Measurements from ENCODE around the gene SPINT1.

Gene SPINT1

DNA sequence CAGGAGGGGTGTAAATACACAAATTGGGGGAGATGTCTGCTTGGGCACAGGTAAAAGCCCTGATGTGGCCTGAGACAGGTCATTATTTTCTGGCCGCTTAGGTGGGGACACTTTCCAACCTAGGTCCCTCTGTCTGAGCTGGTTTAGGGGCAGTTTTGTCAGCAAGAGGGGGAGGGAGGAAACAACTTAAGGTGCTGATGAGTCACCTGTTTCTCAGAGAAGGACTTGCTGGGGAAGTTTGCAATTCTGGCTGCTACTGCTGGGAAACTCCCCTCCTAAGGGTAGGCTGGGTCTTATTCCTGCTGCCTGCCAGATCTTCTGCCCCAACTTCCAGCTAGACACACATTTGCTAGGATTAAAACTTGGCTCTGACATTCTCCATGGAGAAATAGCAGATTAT, 34.9 kb downstream of the SPINT1 start:
- Mint-ChIP-seq H3K9me3 (no peaks in the 10 kb centered on the region), H3K27me3 (ENCODE audit: low read depth) (peaks cover 13% of the 10 kb centered on the region), H3K4me1 (ENCODE audit: low read depth) (peaks cover 14% of the 10 kb centered on the region), H3K4me3 (no peak overlapping the region), H3K36me3 (ENCODE audit: low read depth) (no peaks in the 10 kb centered on the region), H3K27ac (no peak overlapping the region)
- DNase-seq (ENCODE audit: low spot score): peak; percentile 48

DNA sequence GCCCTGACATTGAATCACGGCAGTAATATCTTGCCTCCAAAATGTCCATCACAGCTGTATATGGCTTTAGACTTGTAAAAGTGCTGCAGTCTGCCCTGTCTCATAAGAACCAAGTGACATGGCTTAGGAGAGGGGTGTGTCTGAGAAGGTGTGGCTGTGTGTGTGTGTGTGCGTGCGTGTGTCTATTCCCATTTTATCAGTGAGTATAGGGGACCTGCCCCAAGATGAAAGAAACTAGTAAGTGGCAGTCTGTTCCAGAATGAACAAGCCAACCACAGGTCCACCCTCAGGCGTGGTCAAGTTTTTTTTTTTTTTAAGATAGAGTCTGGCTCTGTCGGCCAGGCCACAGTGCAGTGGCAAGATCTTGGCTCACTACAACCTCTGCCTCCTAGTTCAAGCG, 35.8 kb downstream of the SPINT1 start:
- Mint-ChIP-seq H3K36me3 (ENCODE audit: low read depth) (no peaks in the 10 kb centered on the region), H3K27me3 (ENCODE audit: low read depth) (peaks cover 8% of the 10 kb centered on the region), H3K4me3 (no peak overlapping the region), H3K4me1 (ENCODE audit: low read depth) (peaks cover 13% of the 10 kb centered on the region), H3K27ac (no peak overlapping the region), H3K9me3 (no peaks in the 10 kb centered on the region)
- no peak for DNase-seq (ENCODE audit: low spot score)

DNA sequence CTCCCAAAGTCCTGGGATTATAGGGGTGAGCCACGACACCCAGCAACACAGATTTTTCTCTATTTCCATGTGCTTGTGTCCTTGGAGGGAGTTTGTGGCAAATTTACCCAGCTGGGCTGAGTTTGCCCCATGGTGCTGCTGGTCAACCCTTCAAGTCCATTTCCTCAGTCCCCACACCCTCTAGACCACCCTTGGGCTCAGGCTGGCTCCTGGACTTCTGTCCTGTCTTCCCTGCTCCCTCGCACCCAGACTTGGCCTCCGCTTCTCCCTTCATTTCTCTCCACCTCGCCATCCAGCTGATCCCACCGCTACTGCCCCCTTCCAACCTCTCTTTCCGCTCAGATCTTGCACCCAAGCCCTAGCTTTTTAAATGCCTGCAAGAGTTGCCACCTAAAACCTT, 37.5 kb downstream of the SPINT1 start:
- DNase-seq (ENCODE audit: low spot score): no peak
- peaks cover 2% of the 10 kb centered on the region for H3K27me3 Mint-ChIP-seq (ENCODE audit: low read depth)
- no peaks in the 10 kb centered on the region for H3K9me3 Mint-ChIP-seq
- H3K36me3 Mint-ChIP-seq (ENCODE audit: low read depth): no peaks in the 10 kb centered on the region
- peaks cover 19% of the 10 kb centered on the region for H3K4me1 Mint-ChIP-seq (ENCODE audit: low read depth)
- peak overlapping the region; percentile 38 for H3K27ac Mint-ChIP-seq
- H3K4me3 Mint-ChIP-seq: no peak overlapping the region

DNA sequence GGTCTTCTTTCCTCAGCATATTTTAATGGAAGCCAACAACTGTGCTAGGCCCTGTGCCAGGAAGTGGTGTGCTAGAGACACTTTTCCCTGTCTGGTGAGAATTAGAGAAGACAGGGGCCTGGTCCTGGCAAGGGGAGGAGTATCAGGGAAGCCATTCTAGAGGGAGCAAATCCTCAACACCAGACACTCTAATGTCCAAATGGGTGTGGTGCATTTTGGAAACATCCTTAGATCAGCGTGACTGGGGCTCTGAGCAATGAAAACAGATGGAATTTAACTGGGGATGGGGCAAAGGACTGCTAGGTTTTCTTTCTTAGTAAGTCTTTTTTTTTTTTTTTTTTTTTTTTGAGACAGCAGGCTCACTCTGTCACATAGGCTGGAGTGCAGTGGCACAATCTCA, 42.7 kb downstream of the SPINT1 start:
- H3K9me3 Mint-ChIP-seq: no peaks in the 10 kb centered on the region
- no peaks in the 10 kb centered on the region for H3K36me3 Mint-ChIP-seq (ENCODE audit: low read depth)

DNA sequence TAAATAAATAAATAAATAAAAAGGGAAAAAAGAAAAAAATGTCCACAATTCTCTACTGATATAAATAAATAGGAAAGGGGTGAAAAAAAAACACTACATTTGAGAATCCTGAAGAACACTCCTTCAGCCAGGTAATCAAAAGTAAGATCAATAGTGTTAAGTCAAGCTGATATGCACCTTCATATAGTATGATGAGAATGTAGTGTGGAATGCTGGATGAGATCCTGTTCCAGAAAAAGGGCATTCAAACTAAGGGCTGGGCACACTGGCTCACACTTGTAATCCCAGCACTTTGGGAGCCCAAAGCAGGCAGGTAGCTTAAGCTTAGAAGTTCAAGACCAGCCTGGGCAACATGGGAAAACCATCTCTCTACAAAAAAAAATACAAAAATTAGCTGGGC, 45.3 kb downstream of the SPINT1 start:
- Mint-ChIP-seq H3K27ac (no peak overlapping the region), H3K27me3 (ENCODE audit: low read depth) (peaks cover 2% of the 10 kb centered on the region), H3K36me3 (ENCODE audit: low read depth) (no peaks in the 10 kb centered on the region), H3K4me3 (no peak overlapping the region), H3K4me1 (ENCODE audit: low read depth) (peaks cover 18% of the 10 kb centered on the region), H3K9me3 (no peaks in the 10 kb centered on the region)
- DNase-seq (ENCODE audit: low spot score): no peak

More for the DNA sequence above, 42.7 kb downstream of the SPINT1 start:
- DNase-seq (ENCODE audit: low spot score): no peak
- Mint-ChIP-seq H3K27me3 (ENCODE audit: low read depth) (peaks cover 2% of the 10 kb centered on the region), H3K4me1 (ENCODE audit: low read depth) (peaks cover 10% of the 10 kb centered on the region), H3K4me3 (no peak overlapping the region), H3K27ac (no peak overlapping the region)

DNA sequence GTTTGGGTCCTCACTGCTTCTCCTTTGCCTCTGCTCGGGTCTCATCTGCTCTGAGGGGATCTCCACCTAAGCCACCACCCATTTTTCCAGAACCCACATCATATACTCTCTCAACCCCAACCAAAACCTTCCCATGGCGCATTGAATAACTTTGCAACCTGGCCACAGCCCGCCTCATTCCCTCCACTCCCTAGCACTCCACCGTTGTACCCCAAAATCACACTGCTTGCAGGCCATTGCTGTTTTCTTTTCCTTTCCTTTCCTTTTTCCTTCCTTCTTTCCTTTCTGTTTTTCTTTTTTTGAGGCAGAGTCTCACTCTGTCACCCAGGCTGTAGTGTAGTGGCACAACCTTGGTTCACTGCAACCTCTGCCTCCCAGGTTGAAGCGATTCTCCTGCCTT, 47.3 kb downstream of the SPINT1 start:
- Mint-ChIP-seq H3K27me3 (ENCODE audit: low read depth) (peaks cover 2% of the 10 kb centered on the region), H3K4me3 (no peak overlapping the region), H3K9me3 (no peaks in the 10 kb centered on the region), H3K4me1 (ENCODE audit: low read depth) (peaks cover 21% of the 10 kb centered on the region), H3K36me3 (ENCODE audit: low read depth) (peaks cover 8% of the 10 kb centered on the region), H3K27ac (no peak overlapping the region)
- DNase-seq (ENCODE audit: low spot score): no peak

DNA sequence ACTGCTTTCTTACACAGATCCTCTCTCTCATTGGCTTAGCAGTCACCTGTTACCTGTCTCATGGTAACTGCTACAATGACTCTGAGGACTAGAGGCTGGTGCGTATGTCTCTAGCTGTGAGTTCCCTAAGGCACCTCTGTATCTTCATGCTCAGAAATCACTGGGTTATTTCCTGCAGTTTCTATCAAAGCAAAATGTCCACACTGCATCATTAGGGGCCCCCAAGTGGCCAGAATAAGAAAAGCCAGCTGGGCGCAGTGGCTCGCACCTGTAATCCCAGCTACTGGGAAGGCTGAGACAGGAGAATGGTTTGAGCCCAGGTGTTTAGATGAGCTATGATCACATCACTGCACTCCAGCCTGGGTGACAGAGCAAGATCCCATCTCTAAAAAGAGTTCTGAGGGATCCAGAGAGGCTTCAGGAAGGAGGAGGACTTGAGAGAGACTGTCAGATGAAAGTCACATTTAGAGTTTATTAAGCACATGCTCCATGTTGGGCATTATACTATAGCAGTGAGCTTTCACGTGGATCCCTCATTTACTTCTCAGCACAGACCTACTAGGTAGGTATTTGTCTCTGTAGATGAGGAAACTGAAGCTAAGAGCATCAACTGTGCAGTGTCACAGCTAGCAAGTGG, 48.1 kb downstream of the SPINT1 start:
- Mint-ChIP-seq H3K9me3 (no peaks in the 10 kb centered on the region), H3K4me3 (no peak overlapping the region), H3K27ac (no peak overlapping the region), H3K4me1 (ENCODE audit: low read depth) (peaks cover 21% of the 10 kb centered on the region), H3K27me3 (ENCODE audit: low read depth) (peaks cover 2% of the 10 kb centered on the region), H3K36me3 (ENCODE audit: low read depth) (peaks cover 12% of the 10 kb centered on the region)
- peak; percentile 18 for DNase-seq (ENCODE audit: low spot score)

DNA sequence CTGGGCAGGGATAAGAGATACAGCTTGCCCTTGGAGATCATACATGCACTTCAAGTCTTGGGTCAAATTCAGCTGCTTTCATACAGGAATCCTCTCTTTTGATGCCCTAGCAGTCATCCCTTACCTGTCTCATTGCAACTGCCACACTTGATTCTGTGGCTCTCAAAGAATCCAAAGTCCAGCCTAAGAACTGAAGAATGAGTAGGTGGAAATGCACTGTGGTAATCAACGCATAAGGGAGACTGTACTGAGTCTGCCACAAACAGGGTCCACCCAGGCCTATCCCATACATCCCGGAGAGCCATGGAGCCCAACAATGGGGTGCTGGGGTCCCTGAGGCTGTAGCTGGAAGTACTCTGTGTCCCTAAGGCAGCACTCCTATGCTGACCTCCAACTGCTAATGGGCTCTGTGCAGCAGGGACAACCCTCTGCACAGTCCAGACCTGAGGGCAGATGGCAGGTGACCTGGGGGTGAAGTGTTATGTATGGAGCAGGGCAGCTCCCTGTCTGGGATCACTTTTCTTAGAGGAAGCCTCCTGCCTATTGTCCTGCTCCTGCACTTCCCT, 48.7 kb downstream of the SPINT1 start:
- peak overlapping the region; percentile 34 for H3K4me3 Mint-ChIP-seq
- H3K27me3 Mint-ChIP-seq (ENCODE audit: low read depth): peaks cover 2% of the 10 kb centered on the region
- H3K36me3 Mint-ChIP-seq (ENCODE audit: low read depth): peaks cover 14% of the 10 kb centered on the region
- H3K27ac Mint-ChIP-seq: no peak overlapping the region
- no peaks in the 10 kb centered on the region for H3K9me3 Mint-ChIP-seq
- DNase-seq (ENCODE audit: low spot score): no peak
- peaks cover 21% of the 10 kb centered on the region for H3K4me1 Mint-ChIP-seq (ENCODE audit: low read depth)

DNA sequence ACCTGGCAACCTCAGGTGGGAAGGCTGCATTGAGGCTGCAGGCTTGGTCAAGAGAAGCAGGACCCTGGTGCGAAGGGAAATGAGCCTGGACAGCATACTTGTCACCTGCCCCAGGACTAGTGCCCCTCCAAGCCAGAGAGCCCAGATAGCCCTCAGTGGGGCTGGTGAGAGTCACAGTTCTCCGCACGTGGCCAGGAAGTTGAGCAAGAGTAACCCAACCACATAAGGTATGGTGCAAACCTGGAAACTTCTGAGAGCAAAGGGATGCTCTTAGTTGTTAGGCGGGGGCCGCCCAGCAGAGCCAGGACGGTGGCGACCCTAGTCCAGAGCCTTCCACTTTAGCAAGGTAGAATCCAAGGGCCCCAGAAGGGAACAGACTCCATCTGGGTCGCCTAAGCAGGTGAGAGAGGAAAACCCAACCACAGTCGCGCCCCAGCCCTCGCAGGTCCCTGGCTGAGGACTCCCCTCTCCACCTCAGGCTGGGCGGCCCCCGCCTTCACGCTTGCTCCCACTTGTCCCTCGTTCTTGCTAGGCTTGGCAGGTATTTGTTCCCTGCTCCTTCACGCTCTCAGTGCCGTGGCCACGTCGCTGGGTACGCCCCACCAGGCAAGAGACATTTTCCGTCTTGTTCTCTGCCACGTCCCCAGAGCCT, 49.3 kb downstream of the SPINT1 start:
- peaks cover 17% of the 10 kb centered on the region for H3K36me3 Mint-ChIP-seq (ENCODE audit: low read depth)
- H3K27me3 Mint-ChIP-seq (ENCODE audit: low read depth): peaks cover 2% of the 10 kb centered on the region
- DNase-seq (ENCODE audit: low spot score): no peak
- no peaks in the 10 kb centered on the region for H3K9me3 Mint-ChIP-seq
- H3K4me1 Mint-ChIP-seq (ENCODE audit: low read depth): peaks cover 21% of the 10 kb centered on the region
- H3K27ac Mint-ChIP-seq: no peak overlapping the region
- H3K4me3 Mint-ChIP-seq: peak overlapping the region; percentile 100

DNA sequence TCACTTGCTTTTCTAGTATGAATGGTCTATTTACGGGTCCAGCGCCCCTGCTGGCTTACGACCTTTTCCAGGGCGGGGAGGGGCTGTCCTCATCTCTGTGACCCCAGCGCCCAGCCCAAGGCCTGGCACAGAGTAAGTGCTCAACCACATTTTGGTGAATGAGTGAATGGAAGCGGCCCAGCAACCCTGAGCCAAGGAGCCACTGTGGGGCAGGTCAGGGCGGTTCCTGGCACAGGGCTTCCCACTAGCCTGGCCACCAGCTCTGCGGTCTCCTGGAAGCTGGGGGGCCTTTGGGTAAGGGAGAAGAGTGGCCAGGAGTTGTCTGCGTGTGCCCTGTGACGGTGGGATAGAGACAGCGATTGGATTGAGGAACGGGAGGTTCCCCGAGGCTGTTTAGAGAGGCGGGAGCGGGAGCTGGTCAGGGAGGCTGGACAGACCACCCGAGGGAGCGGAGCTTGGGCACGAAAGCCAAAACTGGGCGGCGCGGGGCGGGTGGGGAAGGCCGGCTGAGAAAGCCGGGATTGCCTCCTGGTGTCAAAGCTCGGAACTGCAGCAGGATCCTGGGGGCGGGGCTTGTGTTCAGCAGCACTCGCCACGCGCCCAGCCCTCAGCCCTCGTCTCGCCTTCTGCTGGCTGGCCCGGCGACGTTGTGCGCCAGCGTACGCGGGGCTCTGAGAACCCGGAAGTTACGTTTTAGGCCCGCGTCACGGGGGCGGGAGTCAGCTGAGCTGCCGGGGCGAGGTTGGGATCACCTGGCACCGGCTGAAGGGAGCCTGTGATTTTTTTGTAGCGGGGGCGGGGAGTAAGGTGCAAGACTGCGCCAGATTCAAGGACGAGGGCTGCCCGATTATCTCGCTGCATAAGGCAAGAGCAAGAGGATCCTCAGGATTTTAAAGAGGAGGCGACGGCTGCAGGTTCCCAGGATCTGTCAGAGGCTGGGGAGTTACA, 50.2 kb downstream of the SPINT1 start, which contains the start of gene VPS18:
VPS18 (plus strand) TSS at position 718 of the 948 bp plus-strand sequence. CDS start 319 bp downstream, outside the sequence.
- H3K4me3 Mint-ChIP-seq: peak within 1 kb of the TSS; percentile 100

DNA sequence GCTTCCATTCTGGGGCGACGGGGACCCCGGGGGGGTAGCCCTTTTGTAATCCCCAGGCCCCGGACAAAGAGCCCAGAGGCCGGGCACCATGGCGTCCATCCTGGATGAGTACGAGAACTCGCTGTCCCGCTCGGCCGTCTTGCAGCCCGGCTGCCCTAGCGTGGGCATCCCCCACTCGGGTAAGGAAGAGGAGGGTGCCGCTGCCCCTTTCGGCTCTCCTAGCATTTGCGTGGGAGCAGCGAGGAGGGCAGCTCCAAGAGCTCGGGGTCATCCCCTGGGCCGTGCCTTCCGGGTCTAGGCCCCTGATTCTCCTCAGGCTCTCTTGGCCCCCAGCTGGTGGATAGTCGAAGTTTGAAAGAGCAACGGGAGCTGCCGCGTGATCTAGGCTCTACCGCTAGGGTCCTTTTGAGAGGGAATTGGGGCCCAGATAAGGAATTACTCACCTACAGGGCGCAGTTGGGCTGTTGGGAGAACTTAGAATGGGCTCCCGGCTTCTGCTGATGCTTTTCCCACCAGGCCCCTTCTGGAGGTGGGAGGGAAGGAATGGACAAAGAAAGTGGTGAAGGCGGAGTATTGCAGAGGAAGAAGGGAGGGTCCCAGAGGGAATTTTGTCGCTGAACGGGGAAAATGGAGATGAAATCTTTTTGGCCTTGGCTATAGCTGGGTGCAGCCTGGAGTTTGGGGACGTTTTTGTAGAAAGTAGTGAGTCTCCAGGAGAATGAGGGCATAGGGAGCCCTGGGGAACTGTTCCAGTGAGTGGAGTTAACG, 51.0 kb downstream of the SPINT1 start:
- DNase-seq (ENCODE audit: low spot score): peak; percentile 54
- Mint-ChIP-seq H3K27me3 (ENCODE audit: low read depth) (peaks cover 2% of the 10 kb centered on the region), H3K4me1 (ENCODE audit: low read depth) (peaks cover 21% of the 10 kb centered on the region), H3K27ac (peak overlapping the region; percentile 99), H3K9me3 (no peaks in the 10 kb centered on the region), H3K4me3 (peak overlapping the region; percentile 100), H3K36me3 (ENCODE audit: low read depth) (peaks cover 25% of the 10 kb centered on the region)

More for the DNA sequence above, 50.2 kb downstream of the SPINT1 start, which contains the start of gene VPS18:
- peak; percentile 98 for DNase-seq (ENCODE audit: low spot score)
- H3K9me3 Mint-ChIP-seq: no peaks in the 10 kb centered on the region
- H3K27me3 Mint-ChIP-seq (ENCODE audit: low read depth): peaks cover 2% of the 10 kb centered on the region
- peak within 1 kb of the TSS; percentile 99 for H3K27ac Mint-ChIP-seq
- peaks cover 23% of the 10 kb centered on the region for H3K36me3 Mint-ChIP-seq (ENCODE audit: low read depth)
- H3K4me1 Mint-ChIP-seq (ENCODE audit: low read depth): peaks cover 21% of the 10 kb centered on the region

DNA sequence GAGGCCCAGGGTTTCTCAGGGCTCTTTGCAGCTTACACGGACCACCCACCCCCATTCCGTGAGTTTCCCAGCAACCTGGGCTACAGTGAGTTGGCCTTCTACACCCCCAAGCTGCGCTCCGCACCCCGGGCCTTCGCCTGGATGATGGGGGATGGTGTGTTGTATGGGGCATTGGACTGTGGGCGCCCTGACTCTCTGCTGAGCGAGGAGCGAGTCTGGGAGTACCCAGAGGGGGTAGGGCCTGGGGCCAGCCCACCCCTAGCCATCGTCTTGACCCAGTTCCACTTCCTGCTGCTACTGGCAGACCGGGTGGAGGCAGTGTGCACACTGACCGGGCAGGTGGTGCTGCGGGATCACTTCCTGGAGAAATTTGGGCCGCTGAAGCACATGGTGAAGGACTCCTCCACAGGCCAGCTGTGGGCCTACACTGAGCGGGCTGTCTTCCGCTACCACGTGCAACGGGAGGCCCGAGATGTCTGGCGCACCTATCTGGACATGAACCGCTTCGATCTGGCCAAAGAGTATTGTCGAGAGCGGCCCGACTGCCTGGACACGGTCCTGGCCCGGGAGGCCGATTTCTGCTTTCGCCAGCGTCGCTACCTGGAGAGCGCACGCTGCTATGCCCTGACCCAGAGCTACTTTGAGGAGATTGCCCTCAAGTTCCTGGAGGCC, 55.8 kb downstream of the SPINT1 start:
- Mint-ChIP-seq H3K4me1 (ENCODE audit: low read depth) (peaks cover 16% of the 10 kb centered on the region), H3K27me3 (ENCODE audit: low read depth) (no peaks in the 10 kb centered on the region), H3K27ac (no peak overlapping the region), H3K9me3 (no peaks in the 10 kb centered on the region), H3K4me3 (no peak overlapping the region), H3K36me3 (ENCODE audit: low read depth) (peaks cover 43% of the 10 kb centered on the region)
- no peak for DNase-seq (ENCODE audit: low spot score)

Measured in T-helper 2 cell treated with Interferon-gamma antibody and Interleukin-4, amounts not matched to agents 5 μg/mL and 100 μg/mL, for 36 hours (primary cell).